SK-N-SH (cell line): Measurements from ENCODE around the gene UPB1. TPM values are rescaled to one million over a fixed set of nuclear protein-coding genes. Genes with fewer than 3 reads are reported as not detected.
A peak's percentile ranks its signal among the peaks of the same experiment; 100 is the strongest.

ENCODE experiments used
- CTCF ChIA-PET: fragments of 300-600, 350-600 bp; formaldehyde crosslinking; extraction: SDS; loops from one replicate; lab custom pipeline; 2021; lab: Yijun Ruan, JAX
- POLR2A ChIA-PET: fragments of 350-600 bp; sonication (Branson Sonifier 250); formaldehyde crosslinking; extraction: SDS; loops from one replicate; lab custom pipeline; 2020; ENCODE audit warnings: antibody characterized with exemption, inconsistent platforms; lab: Yijun Ruan, JAX
- DNase-seq: peaks from one replicate; pipeline ENCODE4 v3.0.0; 2012
- H2AFZ ChIP-seq: fragments of 200-600 bp; sonication (generic); 2 replicates; pipeline ENCODE4 v1.8.1; 2016; ENCODE audit warnings: antibody characterized with exemption, mild to moderate bottlenecking, low read depth
- H3F3A ChIP-seq: fragments of 200-600 bp; sonication (generic); replicated peaks from 2 replicates; pipeline ENCODE3; 2016; ENCODE audit warnings: antibody characterized with exemption, mild to moderate bottlenecking; ENCODE audit not compliant: insufficient read depth
- H3K27ac ChIP-seq, 2 experiments: fragments of 200-500 bp in 1 of 2; fragments of 200-600 bp in 1 of 2; sonication (Bioruptor generic) in 1 of 2; sonication (generic), shearing (Covaris generic) in 1 of 2; 2 replicates each; pipeline versions ENCODE4 v1.5.1 to v1.6.1; 2014 to 2016; ENCODE audit warnings: low read depth in 2 of 2, inconsistent platforms in 1 of 2, low read length in 1 of 2, mild to moderate bottlenecking in 1 of 2, mixed read lengths in 1 of 2
- H3K27me3 ChIP-seq: fragments of 200-600 bp; sonication (generic), shearing (Covaris generic); 2 replicates; pipeline ENCODE4 v1.6.1; 2016; ENCODE audit warnings: mixed run types; ENCODE audit not compliant: insufficient read depth
- H3K36me3 ChIP-seq, 2 experiments: fragments of 200-500 bp in 1 of 2; fragments of 200-600 bp in 1 of 2; sonication (Bioruptor generic) in 1 of 2; sonication (generic) in 1 of 2; replicated peaks in 1 of 2; 2 replicates each; pipeline versions ENCODE3 to v1.5.1; 2014 to 2016; ENCODE audit warnings: low read length in 1 of 2, mild to moderate bottlenecking in 1 of 2; ENCODE audit not compliant: insufficient read depth in 2 of 2, control insufficient read depth in 1 of 2
- H3K4me1 ChIP-seq, 2 experiments: fragments of 200-500 bp in 1 of 2; fragments of 200-600 bp in 1 of 2; sonication (Bioruptor generic) in 1 of 2; sonication (generic), shearing (Covaris generic) in 1 of 2; 2 replicates each; pipeline versions ENCODE4 v1.5.1 to v1.6.1; 2014 to 2016; ENCODE audit warnings: low read depth in 1 of 2, low read length in 1 of 2, mixed run types in 1 of 2; ENCODE audit not compliant: insufficient read depth in 2 of 2, control insufficient read depth in 1 of 2
- H3K4me2 ChIP-seq: fragments of 200-600 bp; sonication (generic), shearing (Covaris generic); 2 replicates; pipeline ENCODE4 v1.6.1; 2017; ENCODE audit warnings: mixed run types
- H3K4me3 ChIP-seq, 2 experiments: fragments of 200-500 bp in 1 of 2; fragments of 200-600 bp in 1 of 2; sonication (Bioruptor generic) in 1 of 2; sonication (generic), shearing (Covaris generic) in 1 of 2; 2 replicates each; pipeline versions ENCODE4 v1.5.1 to v1.8.1; 2014 to 2016; ENCODE audit warnings: low read depth in 2 of 2, inconsistent platforms in 1 of 2, low read length in 1 of 2, mild to moderate bottlenecking in 1 of 2, mixed read lengths in 1 of 2, moderate library complexity in 1 of 2
- H3K79me2 ChIP-seq: fragments of 200-600 bp; sonication (generic); 2 replicates; pipeline ENCODE4 v1.8.1; 2017; ENCODE audit warnings: mild to moderate bottlenecking; ENCODE audit not compliant: insufficient read depth
- H3K9ac ChIP-seq: fragments of 200-600 bp; sonication (generic); 2 replicates; pipeline ENCODE4 v1.6.1; 2017; ENCODE audit warnings: mixed run types
- H3K9me2 ChIP-seq: fragments of 200-600 bp; sonication (generic); 2 replicates; pipeline ENCODE4 v1.6.1; 2017; ENCODE audit warnings: mixed run types
- H3K9me3 ChIP-seq: fragments of 200-600 bp; sonication (generic); 2 replicates; pipeline ENCODE4 v1.6.1; 2017; ENCODE audit warnings: mixed run types, mild to moderate bottlenecking, moderate library complexity
- H4K20me1 ChIP-seq: fragments of 200-600 bp; sonication (generic); 2 replicates; pipeline ENCODE4 v1.6.1; 2017; ENCODE audit warnings: mild to moderate bottlenecking, mixed run types; ENCODE audit not compliant: insufficient read depth
- CHD2 ChIP-seq: fragments of 150-350 bp; IDR thresholded peaks from 2 replicates; pipeline ENCODE4 v1.6.1; 2018; ENCODE audit warnings: low read length; ENCODE audit not compliant: partially characterized antibody
- CTCF ChIP-seq: fragments of 200-600 bp; sonication (generic); IDR thresholded peaks from 2 replicates; pipeline ENCODE4 v1.6.1; 2017; ENCODE audit warnings: antibody characterized with exemption, mild to moderate bottlenecking, moderate library complexity
- ELF1 ChIP-seq: IDR thresholded peaks from 2 replicates; pipeline ENCODE4 v1.4.0; 2012
- EZH2phosphoT487 ChIP-seq: fragments of 200-600 bp; sonication (generic); IDR thresholded peaks from 2 replicates; pipeline ENCODE4 v1.6.1; 2017; ENCODE audit warnings: low read depth, mixed run types, mild to moderate bottlenecking, antibody characterized with exemption, moderate library complexity, borderline replicate concordance
- FOSL2 ChIP-seq: IDR thresholded peaks from 2 replicates; pipeline ENCODE4 v1.4.0; 2012; ENCODE audit warnings: low read depth, mild to moderate bottlenecking, moderate library complexity, borderline replicate concordance
- FOXJ3 ChIP-seq: sonication (generic); formaldehyde crosslinking; IDR thresholded peaks from 2 replicates; pipeline ENCODE4 v1.5.1; 2020; ENCODE audit warnings: mild to moderate bottlenecking, missing genetic modification reagents
- NFIC ChIP-seq: IDR thresholded peaks from 2 replicates; pipeline ENCODE4 v1.4.0; 2012; ENCODE audit warnings: borderline replicate concordance
- NRF1 ChIP-seq: IDR thresholded peaks from 2 replicates; pipeline ENCODE4 v1.6.1; 2012; ENCODE audit warnings: low read depth, mild to moderate bottlenecking, low read length
- POLR2AphosphoS5 ChIP-seq: IDR thresholded peaks from 2 replicates; pipeline ENCODE4 v1.6.1; 2012; ENCODE audit warnings: low read depth, low read length
- RAD21 ChIP-seq: IDR thresholded peaks from 2 replicates; pipeline ENCODE4 v1.6.1; 2012; ENCODE audit warnings: mild to moderate bottlenecking, low read length
- RFX5 ChIP-seq: IDR thresholded peaks from 2 replicates; pipeline ENCODE4 v1.6.1; 2012; ENCODE audit warnings: mild to moderate bottlenecking, improper control_type of control experiment, low read length
- RXRA ChIP-seq: IDR thresholded peaks from 2 replicates; pipeline ENCODE4 v1.4.0; 2012; ENCODE audit warnings: low read depth, mild to moderate bottlenecking, borderline replicate concordance
- TAF1 ChIP-seq: IDR thresholded peaks from 2 replicates; pipeline ENCODE4 v1.6.1; 2012; ENCODE audit warnings: low read depth, mild to moderate bottlenecking, low read length, moderate library complexity, borderline replicate concordance
- TCF12 ChIP-seq: IDR thresholded peaks from 2 replicates; pipeline ENCODE4 v1.4.0; 2012
- USF1 ChIP-seq: IDR thresholded peaks from 2 replicates; pipeline ENCODE4 v1.4.0; 2012; ENCODE audit warnings: low read depth, borderline replicate concordance
- YY1 ChIP-seq: IDR thresholded peaks from 2 replicates; pipeline ENCODE4 v1.4.0; 2012; ENCODE audit warnings: low read depth, mild to moderate bottlenecking
- WGBS: methylation state at CpG from one replicate; pipeline ENCODE4 v1.1.6; 2017; ENCODE audit warnings: low lambda C conversion rate; 5-methylcytosine and 5-hydroxymethylcytosine counted together
- polyA plus RNA-seq, 3 experiments: library from polyadenylated mRNA; depleted of rRNA; stranded (reverse); fragments of >200 nt; gene quantifications; 2 replicates each; pipeline ENCODE4 v1.2.3, GENCODE V29; 2012
- TF ChIP-seq, protein P1 (sequence below): IDR thresholded peaks from 2 replicates; pipeline ENCODE4; 2012
- TF ChIP-seq, protein P2 (sequence below): IDR thresholded peaks from 2 replicates; pipeline ENCODE4 v1.4.0; 2012; ENCODE audit warnings: low read depth
- TF ChIP-seq, protein P3 (sequence below): fragments of 150-350 bp; IDR thresholded peaks from 2 replicates; pipeline ENCODE4 v1.6.1; 2016; ENCODE audit warnings: mild to moderate bottlenecking, low read depth, low read length

Gene UPB1
- polyA plus RNA-seq, 1 of the 3 experiments (the other 2 are of a cell fraction) = 0.30 TPM

GRCh38 chr22:24474649-24475255 is 20.4 kb upstream of the UPB1 start:
- 0 out of 2 replicates have a peak overlapping the region, but pooled peaks have one; percentile 47 for H3K4me2 ChIP-seq
- no peaks in the 10 kb centered on the region for H4K20me1 ChIP-seq
- ChIA-PET POLR2A (no interaction called here), CTCF (interaction anchor here (0.8 to 1.1 kb wide), 3 partner anchors 11 to 50 kb away, joined by 3 to 4 read pairs (median 3); no protein-coding TSS in a partner anchor)
- no peaks in the 10 kb centered on the region for H3K79me2 ChIP-seq
- H3K36me3 ChIP-seq = peaks cover 0 to 4% of the 10 kb centered on the region in 2 experiments
- H3K4me1 ChIP-seq = peaks cover 0 to 20% of the 10 kb centered on the region in 2 experiments; a peak in 2 of 4 replicates
- WGBS = 85% methylated on average over 5 of the region's 5 CpGs
- no peaks in the 10 kb centered on the region for H3K9me3 ChIP-seq
- H3F3A ChIP-seq = peaks cover 11% of the 10 kb centered on the region
- H3K9me2 ChIP-seq = no peaks in the 10 kb centered on the region
- DNase-seq = no peak
- H2AFZ ChIP-seq = no peak overlapping the region
- no peak overlapping the region for H3K4me3 ChIP-seq
- H3K27me3 ChIP-seq = no peaks in the 10 kb centered on the region
- no peak for TF ChIP-seq RFX5
- H3K9ac ChIP-seq = no peak overlapping the region
- H3K27ac ChIP-seq = peak overlapping the region; percentile 5 to 96; a peak in 3 of 4 replicates

DNA sequence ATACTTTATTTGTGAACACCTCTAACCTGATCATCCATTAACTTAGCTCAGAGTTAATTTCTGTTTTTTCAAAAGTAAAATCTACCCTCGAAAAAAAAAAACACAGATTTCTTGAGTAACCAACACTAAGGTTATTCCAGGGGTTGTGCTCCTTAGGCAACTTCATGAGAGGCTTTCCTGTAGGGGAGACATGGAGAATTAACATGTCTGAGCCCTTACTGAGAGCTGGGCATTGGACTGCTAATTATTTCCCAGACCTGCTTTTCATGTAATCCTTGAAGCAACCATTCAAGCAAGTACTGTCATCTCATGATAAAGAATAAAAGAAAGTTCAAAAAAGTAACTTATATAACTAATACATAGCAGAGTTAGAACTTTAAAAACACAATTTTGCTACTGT is 13.5 kb upstream of the UPB1 start:
- H3K27ac ChIP-seq = peak overlapping the region in 1 of 2 experiments; percentile 70; a peak in 3 of 4 replicates
- no peak for DNase-seq
- H4K20me1 ChIP-seq = no peaks in the 10 kb centered on the region
- H3K36me3 ChIP-seq = no peaks in the 10 kb centered on the region
- ChIA-PET CTCF (interaction anchor here (0.6 kb wide), 1 partner anchor 477 kb away, joined by 3 read pairs; no protein-coding TSS in a partner anchor), POLR2A (no interaction called here)
- no peaks in the 10 kb centered on the region for H3K27me3 ChIP-seq
- no peaks in the 10 kb centered on the region for H3K9me3 ChIP-seq
- H3K9me2 ChIP-seq = no peaks in the 10 kb centered on the region
- H3K4me3 ChIP-seq = no peak overlapping the region
- H3K79me2 ChIP-seq = no peaks in the 10 kb centered on the region
- peaks cover 0 to 42% of the 10 kb centered on the region in 2 experiments; a peak in 3 of 4 replicates for H3K4me1 ChIP-seq
- H2AFZ ChIP-seq = no peak overlapping the region
- WGBS = 85% methylated on average over 1 of the region's 1 CpG
- peaks cover 52% of the 10 kb centered on the region for H3F3A ChIP-seq
- TF ChIP-seq FOXJ3 (CRISPR knock-in tag) = no peak
- TF ChIP-seq, protein P1, sequence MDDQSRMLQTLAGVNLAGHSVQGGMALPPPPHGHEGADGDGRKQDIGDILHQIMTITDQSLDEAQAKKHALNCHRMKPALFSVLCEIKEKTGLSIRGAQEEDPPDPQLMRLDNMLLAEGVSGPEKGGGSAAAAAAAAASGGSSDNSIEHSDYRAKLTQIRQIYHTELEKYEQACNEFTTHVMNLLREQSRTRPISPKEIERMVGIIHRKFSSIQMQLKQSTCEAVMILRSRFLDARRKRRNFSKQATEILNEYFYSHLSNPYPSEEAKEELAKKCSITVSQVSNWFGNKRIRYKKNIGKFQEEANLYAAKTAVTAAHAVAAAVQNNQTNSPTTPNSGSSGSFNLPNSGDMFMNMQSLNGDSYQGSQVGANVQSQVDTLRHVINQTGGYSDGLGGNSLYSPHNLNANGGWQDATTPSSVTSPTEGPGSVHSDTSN = no peak
- TF ChIP-seq YY1 = no peak
- TF ChIP-seq NFIC = no peak
- no peak for TF ChIP-seq EZH2phosphoT487
- TF ChIP-seq, protein P2, sequence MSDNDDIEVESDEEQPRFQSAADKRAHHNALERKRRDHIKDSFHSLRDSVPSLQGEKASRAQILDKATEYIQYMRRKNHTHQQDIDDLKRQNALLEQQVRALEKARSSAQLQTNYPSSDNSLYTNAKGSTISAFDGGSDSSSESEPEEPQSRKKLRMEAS = no peak
- TF ChIP-seq, protein P3, sequence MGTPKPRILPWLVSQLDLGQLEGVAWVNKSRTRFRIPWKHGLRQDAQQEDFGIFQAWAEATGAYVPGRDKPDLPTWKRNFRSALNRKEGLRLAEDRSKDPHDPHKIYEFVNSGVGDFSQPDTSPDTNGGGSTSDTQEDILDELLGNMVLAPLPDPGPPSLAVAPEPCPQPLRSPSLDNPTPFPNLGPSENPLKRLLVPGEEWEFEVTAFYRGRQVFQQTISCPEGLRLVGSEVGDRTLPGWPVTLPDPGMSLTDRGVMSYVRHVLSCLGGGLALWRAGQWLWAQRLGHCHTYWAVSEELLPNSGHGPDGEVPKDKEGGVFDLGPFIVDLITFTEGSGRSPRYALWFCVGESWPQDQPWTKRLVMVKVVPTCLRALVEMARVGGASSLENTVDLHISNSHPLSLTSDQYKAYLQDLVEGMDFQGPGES = no peak
- TF ChIP-seq POLR2AphosphoS5 = no peak
- no peak for TF ChIP-seq CHD2
- no peak for TF ChIP-seq RXRA
- TF ChIP-seq USF1 = no peak
- no peak for TF ChIP-seq RAD21
- TF ChIP-seq CTCF = no peak
- TF ChIP-seq TCF12 = no peak
- TF ChIP-seq FOSL2 = no peak
- no peak for TF ChIP-seq TAF1
- no peak for TF ChIP-seq ELF1
- no peak for TF ChIP-seq NRF1
- 0 out of 2 replicates have a peak overlapping the region, but pooled peaks have one; percentile 50 for H3K4me2 ChIP-seq
- peak overlapping the region; percentile 27; the same call in 1 of the 2 replicates for H3K9ac ChIP-seq
